ENCODE results near the gene PREX1.
A peak's percentile ranks its signal among the peaks of the same experiment; 100 is the strongest.
"Not testable (repeated sequence)": the region's sequence is repeated elsewhere in the genome, so short reads cannot be mapped to it uniquely, and the experiment has no call there.

Gene PREX1

GRCh38 chr20:48770700-48771442, 56.9 kb downstream of the PREX1 start:
- no peak for DNase-seq

DNA sequence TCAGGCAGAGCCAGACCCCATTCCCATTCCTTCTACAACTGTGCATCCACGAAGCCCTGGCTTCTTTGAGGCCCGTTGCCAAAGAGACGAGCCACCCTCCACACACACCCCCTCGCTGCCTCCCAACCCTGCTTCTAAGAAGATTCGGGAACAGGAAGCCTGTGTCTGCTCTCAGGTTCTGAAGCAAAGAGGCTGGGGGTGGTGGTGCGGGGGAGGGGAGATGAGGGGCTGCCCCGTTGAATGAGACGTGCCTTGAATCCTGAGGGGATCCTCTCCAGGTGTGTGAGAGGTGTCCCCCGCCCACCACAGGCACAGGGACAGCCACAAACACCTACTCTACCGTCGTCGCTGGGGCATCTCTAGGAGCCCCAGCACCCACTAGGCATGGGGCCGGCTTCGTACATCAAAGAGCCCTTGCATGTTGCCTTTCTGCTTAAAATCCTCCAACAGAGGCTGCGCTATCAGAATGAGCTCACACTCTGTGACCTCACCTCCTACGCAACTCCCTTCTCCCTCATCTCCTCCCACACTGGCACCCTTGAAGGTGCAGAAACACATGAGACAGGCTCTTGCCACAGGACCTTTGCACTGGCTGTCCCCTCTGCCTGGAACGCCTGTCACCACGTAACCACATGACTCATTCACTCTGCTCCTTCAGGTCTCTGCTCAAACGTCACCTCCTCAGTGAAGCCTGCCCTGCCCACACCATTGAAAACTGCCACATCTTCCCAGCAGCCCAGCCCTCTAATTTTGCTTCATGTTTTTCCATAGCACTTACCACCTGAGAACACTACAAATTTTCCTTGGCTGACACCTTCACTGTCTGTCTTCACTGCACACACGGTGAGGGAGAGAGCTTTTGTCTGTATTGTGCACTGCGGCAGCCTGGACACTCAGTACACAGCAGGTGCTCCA, 58.5 kb downstream of the PREX1 start:
- DNase-seq: peak; percentile 98

- DNase-seq: peak; percentile 35
These were observed 60.5 kb downstream of the PREX1 start for GRCh38 chr20:48766961-48767960.

- no peak for DNase-seq
These were observed 61.6 kb downstream of the PREX1 start for GRCh38 chr20:48766205-48766604.

GRCh38 chr20:48765359-48765758, 62.4 kb downstream of the PREX1 start:
- no peak for DNase-seq

DNA sequence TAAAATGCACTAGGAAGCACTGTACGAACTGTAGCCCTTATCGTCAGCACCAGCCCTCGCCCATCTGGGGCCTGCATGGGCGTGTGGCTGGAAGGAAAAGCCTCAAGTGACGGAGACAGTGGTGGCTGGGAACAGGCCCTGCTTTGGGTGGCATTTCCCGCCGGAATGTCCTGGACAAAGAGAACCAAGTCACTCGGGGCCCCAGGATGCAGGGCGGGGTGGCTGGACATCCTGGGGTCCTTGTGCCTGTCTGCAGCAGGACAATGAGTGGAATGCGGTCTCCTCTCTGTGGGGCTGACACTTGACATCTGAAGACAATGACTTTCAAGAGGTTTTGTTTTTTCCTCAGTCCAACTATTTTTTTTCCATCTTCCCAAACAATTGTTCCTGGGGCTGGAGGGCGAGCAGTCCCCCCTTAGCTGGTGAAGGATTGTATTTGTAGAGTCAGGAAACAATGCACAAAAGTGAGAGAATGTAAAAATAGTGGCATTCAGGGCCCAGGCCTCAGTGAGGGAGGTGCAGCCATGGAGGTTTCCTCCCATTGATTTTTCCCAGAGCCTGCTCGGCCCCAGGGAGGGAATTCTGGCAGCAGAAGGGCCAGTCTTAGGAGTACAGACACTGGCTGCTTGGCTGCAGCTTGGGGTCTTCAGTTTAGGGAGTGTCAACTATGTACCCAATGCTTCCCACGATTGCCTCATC, 64.4 kb downstream of the PREX1 start:
- DNase-seq: no peak

DNA sequence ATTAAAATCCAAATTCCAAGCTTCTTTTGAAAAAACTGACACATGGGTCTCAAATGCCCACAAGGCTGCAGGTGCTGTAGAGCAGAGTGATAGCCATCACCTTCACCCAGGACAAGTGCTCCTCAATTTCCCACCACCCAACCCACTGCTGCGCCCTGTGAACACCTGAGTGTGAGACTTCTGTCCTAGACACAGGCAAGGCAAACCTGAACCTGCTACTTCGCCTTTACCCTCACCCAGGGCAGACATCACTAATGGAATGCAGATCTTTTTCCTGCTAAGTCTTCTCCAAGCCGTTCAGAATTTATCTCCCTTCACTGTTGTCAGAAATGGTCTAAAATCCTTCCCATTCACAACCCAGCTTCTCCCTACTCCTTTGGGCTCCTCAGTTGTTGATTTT, 65.9 kb downstream of the PREX1 start:
- DNase-seq: no peak

GRCh38 chr20:48761023-48761785, 66.6 kb downstream of the PREX1 start:
- DNase-seq: peak; percentile 76

DNA sequence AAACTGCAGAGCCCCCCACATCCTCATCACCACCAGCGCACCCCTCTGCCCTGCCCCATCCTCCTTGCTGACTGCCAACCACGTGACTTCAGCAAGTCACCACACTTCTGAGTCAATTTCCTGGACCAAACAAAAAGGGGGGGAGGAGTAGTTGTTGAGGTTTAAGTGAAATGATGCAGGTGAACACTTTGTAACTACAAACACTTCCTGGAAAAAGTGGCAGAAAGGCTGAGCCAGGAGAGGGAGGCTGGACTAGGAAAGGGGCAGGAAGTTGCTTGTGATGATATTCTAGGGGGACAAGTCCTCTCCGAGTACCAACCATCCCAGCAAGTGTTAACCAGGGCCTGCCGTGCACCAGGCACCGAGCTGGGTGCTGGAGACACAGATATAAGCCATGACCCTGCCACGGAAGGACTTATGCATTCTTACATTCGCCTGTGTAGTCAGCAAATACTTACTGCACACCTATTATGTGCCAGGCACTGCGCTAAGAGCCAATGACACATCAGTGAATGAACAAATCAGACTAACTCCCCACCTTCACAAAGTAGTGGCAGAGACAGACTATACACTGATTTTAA, 67.3 kb downstream of the PREX1 start:
- DNase-seq: peak; percentile 94

- no peak for DNase-seq
These were observed 68.1 kb downstream of the PREX1 start for GRCh38 chr20:48759631-48760245.

- no peak for DNase-seq
These were observed 69.5 kb downstream of the PREX1 start for GRCh38 chr20:48758206-48758820.

GRCh38 chr20:48756774-48757173, 71.0 kb downstream of the PREX1 start:
- DNase-seq: not testable (repeated sequence)

- no peak for DNase-seq
These were observed 73.5 kb downstream of the PREX1 start for GRCh38 chr20:48754292-48754691.

GRCh38 chr20:48752963-48753362, 74.8 kb downstream of the PREX1 start:
- DNase-seq: no peak

- DNase-seq: no peak
These were observed 75.9 kb downstream of the PREX1 start for GRCh38 chr20:48751871-48752270.

GRCh38 chr20:48750941-48751635, 76.7 kb downstream of the PREX1 start:
- peak; percentile 53 for DNase-seq

- no peak for DNase-seq
These were observed 77.4 kb downstream of the PREX1 start for GRCh38 chr20:48750376-48750775.

DNA sequence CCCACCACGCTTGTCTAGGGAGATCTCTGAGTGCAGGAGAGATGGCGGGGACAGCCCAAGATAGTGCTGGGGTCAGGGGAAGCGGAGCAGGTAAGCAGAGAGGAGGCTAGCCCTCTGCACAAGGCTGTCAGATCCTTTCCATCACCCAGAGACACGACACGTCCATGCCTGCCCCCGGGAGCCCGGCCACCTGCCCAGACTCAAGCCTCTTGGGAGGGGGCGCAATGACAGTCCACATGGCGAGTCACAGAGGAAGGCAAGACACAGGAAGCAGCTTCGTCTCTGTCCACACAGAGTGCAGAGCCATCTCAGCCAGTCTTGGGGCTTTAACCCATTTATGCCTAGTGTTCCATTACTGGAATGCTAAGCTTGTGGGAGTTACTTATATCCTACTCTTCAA, 78.4 kb downstream of the PREX1 start:
- no peak for DNase-seq

DNA sequence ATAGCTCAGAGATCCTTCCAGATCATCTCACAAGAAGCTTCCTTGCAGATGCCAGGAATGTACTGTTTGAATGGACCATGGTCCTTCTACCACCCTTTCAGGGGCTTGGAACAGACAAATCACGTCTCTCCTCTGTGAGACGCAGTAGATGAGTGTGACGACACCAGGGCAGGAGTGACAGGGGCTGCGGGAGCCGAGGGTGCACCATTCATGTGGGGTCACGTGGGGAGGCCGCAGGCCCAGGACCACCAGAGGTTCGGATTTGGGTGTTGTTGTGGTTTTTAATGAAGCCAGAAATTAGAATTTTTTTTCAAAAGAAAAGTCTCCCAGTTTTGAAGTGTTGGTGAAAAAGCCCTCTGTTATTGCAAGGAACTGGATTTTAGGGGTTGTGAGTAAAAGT, 79.2 kb downstream of the PREX1 start:
- no peak for DNase-seq
